Measurements from ENCODE around the gene MB21D2.

DNA sequence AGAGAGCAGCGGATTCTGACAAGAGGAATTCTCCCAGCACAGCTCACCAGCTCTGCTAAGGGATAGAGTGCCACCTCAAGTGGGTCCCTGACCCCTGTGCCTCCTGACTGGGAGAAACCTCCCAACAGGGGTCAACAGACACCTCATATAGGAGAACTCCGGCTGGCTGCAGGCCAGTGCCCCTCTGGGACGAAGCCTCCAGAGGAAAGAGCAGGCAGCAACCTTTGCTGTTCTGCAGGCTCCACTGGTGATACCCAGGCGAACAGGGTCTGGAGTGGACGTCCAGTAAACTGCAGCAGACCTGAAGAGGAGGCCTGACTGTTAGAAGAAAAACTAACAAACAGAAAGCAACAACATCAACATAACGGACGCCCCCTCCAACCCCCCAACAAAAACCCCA, 159.0 kb downstream of the MB21D2 start:
- TF ChIP-seq POLR2AphosphoS5 (IDR thresholded peaks at IDR 0.05): no peak
- TF ChIP-seq, protein P1, sequence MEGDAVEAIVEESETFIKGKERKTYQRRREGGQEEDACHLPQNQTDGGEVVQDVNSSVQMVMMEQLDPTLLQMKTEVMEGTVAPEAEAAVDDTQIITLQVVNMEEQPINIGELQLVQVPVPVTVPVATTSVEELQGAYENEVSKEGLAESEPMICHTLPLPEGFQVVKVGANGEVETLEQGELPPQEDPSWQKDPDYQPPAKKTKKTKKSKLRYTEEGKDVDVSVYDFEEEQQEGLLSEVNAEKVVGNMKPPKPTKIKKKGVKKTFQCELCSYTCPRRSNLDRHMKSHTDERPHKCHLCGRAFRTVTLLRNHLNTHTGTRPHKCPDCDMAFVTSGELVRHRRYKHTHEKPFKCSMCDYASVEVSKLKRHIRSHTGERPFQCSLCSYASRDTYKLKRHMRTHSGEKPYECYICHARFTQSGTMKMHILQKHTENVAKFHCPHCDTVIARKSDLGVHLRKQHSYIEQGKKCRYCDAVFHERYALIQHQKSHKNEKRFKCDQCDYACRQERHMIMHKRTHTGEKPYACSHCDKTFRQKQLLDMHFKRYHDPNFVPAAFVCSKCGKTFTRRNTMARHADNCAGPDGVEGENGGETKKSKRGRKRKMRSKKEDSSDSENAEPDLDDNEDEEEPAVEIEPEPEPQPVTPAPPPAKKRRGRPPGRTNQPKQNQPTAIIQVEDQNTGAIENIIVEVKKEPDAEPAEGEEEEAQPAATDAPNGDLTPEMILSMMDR (IDR thresholded peaks at IDR 0.05): no peak
